GM21367 (cell line): ENCODE measurements around the gene CELA2B.
"Not testable (repeated sequence)": the region's sequence is repeated elsewhere in the genome, so short reads cannot be mapped to it uniquely, and the experiment has no call there.

ENCODE experiments used
- ATAC-seq: cut with Tn5 transposase; IDR thresholded peaks from one replicate; pipeline ENCODE4 v1.9.1; 2021; ENCODE audit not compliant: unreplicated experiment

Gene CELA2B

DNA sequence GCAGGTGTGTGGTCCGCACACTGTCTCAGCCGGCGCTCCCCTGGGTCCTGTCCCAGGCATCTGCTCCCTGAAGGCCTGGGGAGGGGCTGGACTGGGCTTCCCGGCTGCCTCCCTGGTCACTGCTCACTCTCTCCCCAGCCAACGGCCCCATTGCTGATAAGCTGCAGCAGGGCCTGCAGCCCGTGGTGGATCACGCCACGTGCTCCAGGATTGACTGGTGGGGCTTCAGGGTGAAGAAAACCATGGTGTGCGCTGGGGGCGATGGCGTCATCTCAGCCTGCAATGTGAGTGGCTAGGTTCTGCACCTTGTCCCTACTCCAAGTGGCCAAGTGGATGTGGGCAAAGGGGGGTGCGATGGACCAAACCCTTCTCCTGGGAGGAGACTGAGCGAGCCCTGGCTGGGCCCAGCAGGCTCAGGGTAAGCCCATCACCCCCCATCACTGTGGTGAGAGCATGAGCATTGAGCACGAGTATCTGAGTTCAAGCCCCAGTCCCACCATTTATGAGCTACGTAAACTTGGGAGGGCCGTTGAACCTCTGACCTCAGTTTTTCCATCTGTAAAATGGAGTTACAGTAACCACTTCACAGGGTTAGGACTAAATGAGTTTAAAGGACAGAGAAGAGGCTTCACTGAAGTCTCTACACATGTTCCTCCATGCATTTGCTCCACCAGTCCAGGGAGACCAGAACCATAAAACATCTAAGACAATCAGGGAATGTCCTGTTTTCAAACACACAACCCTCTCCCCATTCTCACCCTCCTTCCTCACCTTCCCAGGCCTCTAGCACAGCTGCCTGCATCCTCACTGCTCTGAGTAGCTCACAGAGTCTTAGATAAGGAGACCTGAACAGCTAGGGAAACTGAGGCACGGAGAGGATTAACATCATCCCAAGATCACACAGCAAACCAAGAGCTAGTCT lies 31.2 kb upstream of the CELA2B start:
- no peak for ATAC-seq

DNA sequence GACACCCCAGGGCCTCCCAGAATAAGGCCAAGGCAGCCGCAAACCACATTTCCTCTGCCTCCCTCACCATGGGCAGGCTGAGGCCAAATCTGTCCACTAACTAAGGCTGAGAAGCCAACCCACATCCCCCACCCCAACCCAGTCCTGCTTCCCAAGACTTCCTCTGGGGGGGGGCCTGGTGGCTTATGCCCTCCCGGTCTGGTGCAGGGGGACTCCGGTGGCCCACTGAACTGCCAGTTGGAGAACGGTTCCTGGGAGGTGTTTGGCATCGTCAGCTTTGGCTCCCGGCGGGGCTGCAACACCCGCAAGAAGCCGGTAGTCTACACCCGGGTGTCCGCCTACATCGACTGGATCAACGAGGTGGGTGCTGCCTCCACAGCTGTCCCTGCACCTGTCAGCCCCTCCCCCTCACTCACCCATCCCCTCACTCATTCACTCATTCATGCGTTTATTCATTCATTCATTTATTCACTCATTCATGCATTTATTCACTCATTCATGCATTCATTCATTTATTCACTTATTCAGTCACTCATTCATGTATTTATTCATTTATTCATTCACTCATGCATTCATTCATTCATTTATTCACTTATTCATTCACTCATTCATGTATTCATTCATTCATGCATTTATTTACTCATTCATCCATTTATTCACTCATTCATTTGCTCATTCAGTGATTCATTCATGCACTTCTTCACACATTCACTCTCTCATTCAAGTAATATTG lies 30.3 kb upstream of the CELA2B start:
- ATAC-seq = no peak

GRCh38 chr1:15446212-15446611 lies 29.7 kb upstream of the CELA2B start:
- ATAC-seq = no peak

- ATAC-seq = no peak
These were observed 26.9 kb upstream of the CELA2B start for GRCh38 chr1:15448877-15449462.

DNA sequence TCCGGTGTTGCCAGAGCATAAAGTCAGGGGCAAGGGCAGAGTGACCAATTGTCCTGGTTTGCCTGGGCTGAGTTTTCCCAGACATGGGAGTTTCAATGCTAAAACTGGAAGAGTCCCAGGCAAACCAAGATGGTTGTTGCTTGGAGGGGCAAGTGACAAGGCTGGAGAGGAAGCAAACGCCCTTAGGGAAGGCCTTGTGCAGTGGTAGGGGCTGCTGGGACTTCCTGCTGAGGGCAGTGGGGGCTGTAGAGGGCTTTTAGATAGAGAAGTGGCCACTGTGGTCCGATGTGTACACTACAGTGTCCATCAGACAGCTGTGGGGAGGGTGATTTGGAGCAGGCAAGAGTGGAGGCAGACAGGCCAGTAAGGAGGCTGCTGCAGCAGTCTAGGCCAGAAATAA lies 26.3 kb upstream of the CELA2B start:
- no peak for ATAC-seq

DNA sequence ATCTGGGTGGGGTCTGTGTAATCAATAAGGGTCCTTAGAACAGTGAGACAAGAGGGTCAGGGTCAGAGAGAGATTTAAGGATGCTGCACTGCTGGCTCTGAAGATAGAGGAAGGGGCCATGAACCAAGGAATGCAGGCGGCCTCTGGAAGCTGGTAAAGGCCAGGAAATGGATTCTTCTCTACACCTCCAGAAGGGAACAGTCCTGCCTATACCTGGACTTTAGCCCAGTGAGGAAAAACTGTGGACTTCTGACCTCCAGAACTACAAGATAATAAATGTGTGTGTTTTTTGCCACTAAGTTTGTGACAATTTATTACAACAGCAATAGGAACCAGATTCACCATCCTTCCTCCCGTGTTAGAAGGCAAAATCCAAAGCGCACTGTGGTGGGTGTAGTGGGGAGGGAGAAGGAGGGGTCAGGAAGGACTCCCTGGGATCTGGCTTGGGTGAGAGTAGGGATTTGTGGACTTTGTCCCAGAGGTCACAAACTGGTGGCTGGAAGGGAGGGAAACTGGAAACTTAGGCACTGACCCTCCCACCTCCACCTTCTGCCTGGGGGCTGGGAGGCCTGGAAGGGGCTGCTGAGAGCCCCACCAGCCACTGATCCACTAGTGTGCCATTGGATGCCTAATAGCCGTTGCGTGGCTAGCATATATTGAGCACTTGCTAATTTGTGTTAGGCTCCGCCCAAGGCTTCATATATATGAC lies 24.7 kb upstream of the CELA2B start:
- ATAC-seq = no peak

DNA sequence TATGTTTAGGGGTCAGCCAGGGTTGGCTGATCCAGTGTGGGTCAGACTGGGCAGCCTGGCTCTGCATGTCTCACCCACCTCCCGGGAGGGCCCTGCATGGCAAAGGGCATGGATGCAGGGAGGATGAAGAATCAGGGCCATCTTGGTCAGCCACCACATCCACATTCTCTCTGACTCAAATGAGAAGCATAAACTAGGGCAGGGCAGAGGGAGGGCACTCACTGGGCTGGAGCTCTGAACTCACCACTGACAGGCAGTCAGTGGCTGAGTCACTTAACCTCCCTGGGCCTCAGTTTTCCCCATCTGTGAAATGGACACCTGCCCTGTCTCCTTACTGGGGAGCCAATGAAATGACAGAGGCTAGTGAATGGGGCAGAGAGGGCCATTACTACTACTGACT lies 23.7 kb upstream of the CELA2B start:
- no peak for ATAC-seq

GRCh38 chr1:15452866-15453571 lies 22.9 kb upstream of the CELA2B start:
- ATAC-seq = no peak

GRCh38 chr1:15453734-15454133 lies 22.2 kb upstream of the CELA2B start:
- no peak for ATAC-seq

GRCh38 chr1:15454256-15454655 lies 21.6 kb upstream of the CELA2B start:
- ATAC-seq = no peak

GRCh38 chr1:15455522-15455921 lies 20.4 kb upstream of the CELA2B start:
- ATAC-seq = no peak

- no peak for ATAC-seq
These were observed 19.5 kb upstream of the CELA2B start, which contains the start of gene CELA2A for GRCh38 chr1:15456313-15456954. Gene CELA2A, plus strand, starts transcription at chr1:15456732. Its CDS starts 22 bp downstream, at chr1:15456754.

GRCh38 chr1:15457585-15457984 lies 18.3 kb upstream of the CELA2B start:
- ATAC-seq = no peak

DNA sequence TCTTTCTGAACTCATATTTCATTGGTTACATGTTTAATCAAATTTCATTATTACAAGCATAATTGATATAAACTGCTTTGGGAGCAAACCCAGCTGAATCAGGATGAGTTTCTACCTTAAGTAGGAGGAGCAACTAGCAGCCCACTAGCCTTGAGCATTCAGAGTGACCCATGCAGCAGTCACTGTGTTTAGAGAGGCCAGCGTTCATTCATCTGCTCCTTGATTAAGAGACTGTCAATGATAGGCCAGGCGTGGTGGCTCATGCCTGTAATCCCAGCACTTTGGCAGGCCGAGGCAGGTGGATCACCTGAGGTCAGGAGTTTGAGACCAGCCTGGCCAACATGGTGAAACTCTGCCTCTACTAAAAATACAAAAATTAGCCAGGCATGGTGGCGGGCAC lies 17.5 kb upstream of the CELA2B start:
- ATAC-seq = not testable (repeated sequence)

DNA sequence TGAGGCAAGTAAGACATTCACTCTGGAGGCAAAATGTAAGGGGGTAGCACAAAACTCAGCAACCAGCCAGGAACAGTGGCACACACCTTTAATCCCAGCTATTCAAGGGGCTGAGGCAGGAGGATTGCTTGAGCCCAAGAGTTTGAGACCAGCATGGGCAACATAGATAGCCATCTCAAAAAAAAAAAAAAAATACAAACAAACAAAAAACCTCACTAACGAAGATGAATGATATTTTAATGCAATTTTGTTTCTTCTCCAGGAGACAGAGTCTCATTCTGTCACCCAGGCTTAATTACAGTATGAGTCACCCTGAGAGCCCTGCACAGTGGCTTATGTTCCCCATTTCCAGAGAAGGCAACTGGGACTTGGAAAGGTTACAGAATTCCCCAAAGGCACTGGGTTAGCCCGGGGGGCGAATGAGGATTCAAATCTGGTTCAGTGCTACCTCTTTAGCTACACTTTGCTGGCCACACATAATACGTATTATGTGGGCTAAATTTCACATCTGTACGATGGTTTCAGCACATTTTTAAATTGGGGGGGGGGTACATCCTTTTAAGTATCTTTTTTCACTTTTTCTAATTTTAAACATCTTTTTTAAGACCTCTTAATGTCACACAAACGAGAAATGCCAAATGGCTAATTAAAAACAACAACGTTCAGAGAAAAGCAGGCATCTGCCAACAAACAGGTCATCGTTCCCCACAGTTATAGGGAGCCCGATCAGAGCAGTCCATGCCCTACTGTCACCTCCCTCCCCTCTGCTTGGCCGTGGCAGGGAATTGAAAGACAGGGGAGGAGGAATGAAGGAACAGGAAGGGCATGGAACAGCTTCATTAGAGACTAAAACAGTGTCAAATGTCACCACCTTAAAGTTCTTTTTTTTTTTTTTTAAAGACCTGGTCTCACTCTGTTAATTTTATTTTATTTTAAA lies 15.9 kb upstream of the CELA2B start:
- ATAC-seq = no peak

DNA sequence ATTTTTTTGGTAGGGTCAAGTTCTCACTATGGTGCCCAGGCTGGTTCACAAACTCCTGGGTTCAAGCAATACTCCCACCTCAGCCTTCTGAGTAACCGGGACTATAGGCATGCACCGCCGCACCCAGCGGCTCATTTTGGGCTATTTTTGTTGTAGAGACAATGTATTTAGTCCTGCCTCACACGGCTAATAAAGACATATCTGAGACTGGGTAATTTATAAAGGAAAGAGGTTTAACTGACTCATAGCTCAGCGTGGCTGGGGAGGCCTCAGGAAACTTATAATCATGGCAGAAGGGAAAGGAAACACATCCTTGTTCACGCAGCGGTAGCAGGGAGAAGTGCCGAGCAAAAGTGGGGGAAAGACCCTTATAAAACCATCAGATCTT lies 15.2 kb upstream of the CELA2B start:
- no peak for ATAC-seq

- ATAC-seq = not testable (repeated sequence)
These were observed 12.7 kb upstream of the CELA2B start for GRCh38 chr1:15463064-15463800.

DNA sequence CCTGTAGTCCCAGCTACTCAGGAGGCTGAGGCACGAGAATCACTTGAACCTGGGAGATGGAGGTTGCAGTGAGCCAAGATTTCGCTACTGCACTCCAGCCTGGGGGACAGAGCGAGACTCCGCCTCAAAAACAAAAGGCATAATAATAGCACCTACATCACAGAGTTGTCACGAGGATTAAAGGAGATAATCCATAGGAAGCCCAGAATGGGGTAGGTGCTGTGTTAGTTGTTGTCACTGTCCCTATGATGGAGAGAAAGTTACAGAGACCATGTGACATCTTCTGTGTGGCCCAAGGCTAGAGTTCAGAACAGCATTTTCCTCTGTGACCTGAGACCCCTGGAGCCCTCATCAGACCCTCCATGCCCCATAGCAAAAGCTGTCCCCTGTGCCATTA lies 12.0 kb upstream of the CELA2B start:
- not testable (repeated sequence) for ATAC-seq
